Sigmoid colon (tissue), 7 donors: Measurements from ENCODE around the gene TNNI3K. TPM values are rescaled to one million over a fixed set of nuclear protein-coding genes. Genes with fewer than 3 reads are reported as not detected.

Experiments used
- DNase-seq: peaks from one replicate; pipeline ENCODE4 v3.0.0-alpha.2; 2019
- H3K27ac ChIP-seq, 4 donors: fragments of 200-600 bp; sonication (generic); one replicate each; pipeline ENCODE4 v1.5.1; 2016 to 2019; ENCODE audit warnings: mild to moderate bottlenecking in 1 of 4
- H3K27me3 ChIP-seq, 3 donors: fragments of 200-600 bp; sonication (generic); one replicate each; pipeline ENCODE4 v1.5.1; 2019; ENCODE audit warnings: mild to moderate bottlenecking in 1 of 3
- H3K36me3 ChIP-seq, 4 donors: fragments of 200-600 bp; sonication (generic); one replicate each; pipeline ENCODE4 v1.5.1; 2016 to 2019
- H3K4me1 ChIP-seq, 4 donors: fragments of 200-600 bp; sonication (generic); one replicate each; pipeline ENCODE4 v1.5.1; 2017 to 2019
- H3K4me3 ChIP-seq, 4 donors: fragments of 200-600 bp; sonication (generic); one replicate each; pipeline ENCODE4 v1.5.1; 2017 to 2019; ENCODE audit warnings: mild to moderate bottlenecking in 2 of 4, moderate library complexity in 1 of 4
- H3K9me3 ChIP-seq, 4 donors: fragments of 200-600 bp in 3 of 4; sonication (generic) in 3 of 4; one replicate each; pipeline versions ENCODE4 v1.5.1 to v1.6.1; 2013 to 2019
- CTCF ChIP-seq, 4 experiments: fragments of 450-650 bp in 3 of 4; fragments of 200-600 bp in 1 of 4; IDR thresholded peaks; one replicate each; pipeline ENCODE4 v1.5.1; 2016 to 2019; ENCODE audit warnings: antibody characterized with exemption in 4 of 4, mild to moderate bottlenecking in 3 of 4, moderate library complexity in 2 of 4
- EP300 ChIP-seq, 4 donors: sonication (generic); formaldehyde crosslinking; IDR thresholded peaks; one replicate each; pipeline ENCODE4 v1.6.1; 2017; ENCODE audit warnings: antibody characterized with exemption in 4 of 4
- POLR2A ChIP-seq, 2 donors: fragments of 450-650 bp; IDR thresholded peaks; one replicate each; pipeline ENCODE4 v1.6.1; 2016; ENCODE audit warnings: antibody characterized with exemption in 2 of 2, mild to moderate bottlenecking in 2 of 2, moderate library complexity in 2 of 2
- POLR2AphosphoS5 ChIP-seq, 4 donors: sonication (generic); formaldehyde crosslinking; IDR thresholded peaks; one replicate each; pipeline ENCODE4 v1.6.1; 2017; ENCODE audit warnings: antibody characterized with exemption in 4 of 4
- WGBS, 2 donors: extraction: QIAGEN DNeasy Blood & Tissue Kit; methylation state at CpG; one replicate each; pipeline ENCODE4 v1.1.7; 2013; 5-methylcytosine and 5-hydroxymethylcytosine counted together
- intact Hi-C: fragments of 100-400 bp; cut with DNase I; formaldehyde crosslinking; loops from one replicate; pipeline ENCODE4 v1.15.1; 2023
- polyA plus RNA-seq, 3 donors: library from polyadenylated mRNA; stranded (reverse); fragments of 200-250 nt; gene quantifications; one replicate each; pipeline ENCODE4 v1.2.3, GENCODE V29; 2013
- total RNA-seq, 4 donors: library from RNA; depleted of rRNA; stranded (reverse); fragments of >200 nt; gene quantifications; one replicate each; pipeline ENCODE4 v1.1.0, GENCODE V29; 2016
- donor health status: healthy with polysubstance abuse.
- donor health status: Bipolar disorder and iron deficiency.
- donor health status: healthy.

The TNNI3K gene
- total and polyA plus RNA-seq, 7 donors = 0.45 to 6.9 (median 3.8) TPM; not detected in 1

- Histone ChIP-seq H3K27me3 (no peaks in the 10 kb centered on the region), H3K27ac (no peak overlapping the region), H3K9me3 (no peaks in the 10 kb centered on the region), H3K36me3 (no peaks in the 10 kb centered on the region), H3K4me3 (no peak overlapping the region), H3K4me1 (peaks cover 0 to 16% (median 3%) of the 10 kb centered on the region in 4 donors)
- no peak for DNase-seq
- no peak for TF ChIP-seq EP300 (IDR thresholded peaks at IDR 0.05)
- no peak for TF ChIP-seq CTCF (IDR thresholded peaks at IDR 0.05)
- no peak for TF ChIP-seq POLR2AphosphoS5 (IDR thresholded peaks at IDR 0.05)
- no peak for TF ChIP-seq POLR2A (IDR thresholded peaks at IDR 0.05)
- intact Hi-C loops = no loop called here
Observed at GRCh38 chr1:74419611-74420010, 184.4 kb downstream of the TNNI3K start.

- no peak overlapping the region for H3K27ac ChIP-seq
- H3K27me3 ChIP-seq = no peaks in the 10 kb centered on the region
- H3K4me3 ChIP-seq = no peak overlapping the region
- intact Hi-C loops = no loop called here
- no peaks in the 10 kb centered on the region for H3K36me3 ChIP-seq
- H3K4me1 ChIP-seq = peaks cover 0 to 19% (median 3%) of the 10 kb centered on the region in 4 donors
- no peak for DNase-seq
- TF ChIP-seq POLR2AphosphoS5 (IDR thresholded peaks at IDR 0.05) (no peak), POLR2A (IDR thresholded peaks at IDR 0.05) (no peak), CTCF (IDR thresholded peaks at IDR 0.05) (no peak), EP300 (IDR thresholded peaks at IDR 0.05) (no peak)
- WGBS, 2 donors = 75 to 78% methylated on average over 2 of the region's 2 CpGs
- no peaks in the 10 kb centered on the region for H3K9me3 ChIP-seq
Observed at GRCh38 chr1:74420467-74420866, 185.3 kb downstream of the TNNI3K start.

GRCh38 chr1:74422421-74423292, 187.5 kb downstream of the TNNI3K start:
- no peak for TF ChIP-seq POLR2AphosphoS5 (IDR thresholded peaks at IDR 0.05)
- TF ChIP-seq EP300 (IDR thresholded peaks at IDR 0.05) = no peak
- TF ChIP-seq CTCF (IDR thresholded peaks at IDR 0.05) = no peak
- TF ChIP-seq POLR2A (IDR thresholded peaks at IDR 0.05) = no peak
- H3K27ac ChIP-seq = no peak overlapping the region
- H3K4me3 ChIP-seq = no peak overlapping the region
- intact Hi-C loops = no loop called here
- DNase-seq = no peak
- H3K27me3 ChIP-seq = no peaks in the 10 kb centered on the region
- H3K9me3 ChIP-seq = no peaks in the 10 kb centered on the region
- peaks cover 0 to 32% (median 14%) of the 10 kb centered on the region in 4 donors for H3K4me1 ChIP-seq
- H3K36me3 ChIP-seq = no peaks in the 10 kb centered on the region
- 52 to 67% methylated on average over 4 of the region's 4 CpGs for WGBS, 2 donors

- 92 to 95% methylated on average over 2 of the region's 2 CpGs for WGBS, 2 donors
- H3K4me3 ChIP-seq = no peak overlapping the region
- H3K4me1 ChIP-seq = peaks cover 0 to 32% (median 14%) of the 10 kb centered on the region in 4 donors
- intact Hi-C loops = no loop called here
- no peak for DNase-seq
- H3K27ac ChIP-seq = no peak overlapping the region
- H3K36me3 ChIP-seq = no peaks in the 10 kb centered on the region
- H3K27me3 ChIP-seq = no peaks in the 10 kb centered on the region
- H3K9me3 ChIP-seq = no peaks in the 10 kb centered on the region
- no peak for TF ChIP-seq EP300 (IDR thresholded peaks at IDR 0.05)
Observed at GRCh38 chr1:74423471-74423870, 188.3 kb downstream of the TNNI3K start.

- no peak overlapping the region for H3K4me3 ChIP-seq
Observed at GRCh38 chr1:74425676-74426075, 190.5 kb downstream of the TNNI3K start.

More at GRCh38 chr1:74425676-74426075, 190.5 kb downstream of the TNNI3K start:
- no peak for DNase-seq
- intact Hi-C loops = no loop called here
- H3K36me3 ChIP-seq = no peaks in the 10 kb centered on the region
- 79 to 86% methylated on average over 6 of the region's 6 CpGs for WGBS, 2 donors
- TF ChIP-seq EP300 (IDR thresholded peaks at IDR 0.05) (no peak), CTCF (IDR thresholded peaks at IDR 0.05) (no peak), POLR2AphosphoS5 (IDR thresholded peaks at IDR 0.05) (no peak), POLR2A (IDR thresholded peaks at IDR 0.05) (no peak)
- H3K27me3 ChIP-seq = no peaks in the 10 kb centered on the region
- H3K9me3 ChIP-seq = no peaks in the 10 kb centered on the region
- H3K27ac ChIP-seq = peak overlapping the region in 1 of 4 donors; percentile 30
- H3K4me1 ChIP-seq = peaks cover 0 to 28% (median 13%) of the 10 kb centered on the region in 4 donors
